Cardiac muscle cell (in vitro differentiated cells and primary cell): ENCODE data around the gene YWHAQ. TPM values are rescaled to one million over a fixed set of nuclear protein-coding genes. Genes with fewer than 3 reads are reported as not detected.
"Not testable (repeated sequence)": the region's sequence is repeated elsewhere in the genome, so short reads cannot be mapped to it uniquely, and the experiment has no call there.

Experiments used
- DNase-seq, 2 donors: peaks; one replicate each; pipeline versions ENCODE4 v3.0.0 to v3.0.0-alpha.2; 2010 to 2017; ENCODE audit warnings: low read depth in 1 of 2, low spot score in 1 of 2
- H3K27ac ChIP-seq: fragments of 200-600 bp; sonication (generic); 2 replicates; pipeline ENCODE4 v1.5.1; 2016
- H3K27me3 ChIP-seq: fragments of 200-600 bp; sonication (generic); 2 replicates; pipeline ENCODE4 v1.6.0; 2016; ENCODE audit warnings: control low read depth
- H3K36me3 ChIP-seq: fragments of 200-600 bp; sonication (generic); 2 replicates; pipeline ENCODE4 v1.5.1; 2016; ENCODE audit warnings: control low read depth
- H3K4me1 ChIP-seq: fragments of 200-600 bp; sonication (generic); 2 replicates; pipeline ENCODE4 v1.8.1; 2017; ENCODE audit warnings: low read depth, mild to moderate bottlenecking, mixed run types
- H3K4me3 ChIP-seq: fragments of 200-600 bp; sonication (generic); 2 replicates; pipeline ENCODE4 v1.5.1; 2016; ENCODE audit warnings: mild to moderate bottlenecking
- H3K9me3 ChIP-seq: fragments of 200-600 bp; sonication (generic); 2 replicates; pipeline ENCODE4 v1.5.1; 2017; ENCODE audit warnings: low read depth, mild to moderate bottlenecking, control low read depth
- CTCF ChIP-seq: IDR thresholded peaks from 2 replicates; pipeline ENCODE4 v1.5.1; 2012; ENCODE audit warnings: low read depth, mild to moderate bottlenecking, low read length
- polyA plus RNA-seq: library from polyadenylated mRNA; unstranded; fragments of >200 nt; fragmentation: Nextera tagmentation; extraction: Ambion mirVana; gene quantifications from 2 replicates; pipeline ENCODE4 v1.2.1, GENCODE V29; 2016
- total RNA-seq: library from RNA; depleted of rRNA; stranded (reverse); fragments of >200 nt; gene quantifications from 2 replicates; pipeline ENCODE4 v1.2.3, GENCODE V29; 2016

The YWHAQ gene
- total and polyA plus RNA-seq, 2 experiments from 2014 or later, result 240 to 455 TPM

- H3K36me3 ChIP-seq, result no peaks in the 10 kb centered on the region
- H3K9me3 ChIP-seq, result no peaks in the 10 kb centered on the region
- DNase-seq, result peak in 1 of 2 donors; percentile 89
- no peak overlapping the region for H3K4me3 ChIP-seq
- H3K27me3 ChIP-seq, result no peaks in the 10 kb centered on the region
- no peak overlapping the region for H3K27ac ChIP-seq
- peaks cover 14% of the 10 kb centered on the region for H3K4me1 ChIP-seq
- TF ChIP-seq CTCF, result no peak
Measured at GRCh38 chr2:9552219-9553178, 78.3 kb downstream of the YWHAQ start.

- not testable (repeated sequence) for H3K27ac ChIP-seq, H3K27me3 ChIP-seq, DNase-seq, H3K9me3 ChIP-seq, H3K36me3 ChIP-seq, H3K4me3 ChIP-seq
- H3K4me1 ChIP-seq, result peaks cover 14% of the 10 kb centered on the region
Measured at GRCh38 chr2:9550859-9551391, 79.9 kb downstream of the YWHAQ start.

- no peak for TF ChIP-seq CTCF
- H3K4me1 ChIP-seq, result peaks cover 14% of the 10 kb centered on the region
- no peaks in the 10 kb centered on the region for H3K9me3 ChIP-seq
Measured at GRCh38 chr2:9549420-9549819, 81.4 kb downstream of the YWHAQ start.

GRCh38 chr2:9548506-9548905 is 82.3 kb downstream of the YWHAQ start:
- TF ChIP-seq CTCF, result no peak
- Histone ChIP-seq H3K27ac (no peak overlapping the region), H3K9me3 (no peaks in the 10 kb centered on the region), H3K36me3 (no peaks in the 10 kb centered on the region), H3K4me1 (peaks cover 8% of the 10 kb centered on the region), H3K4me3 (no peak overlapping the region), H3K27me3 (no peaks in the 10 kb centered on the region)
- peak in 1 of 2 donors; percentile 32 for DNase-seq

More at GRCh38 chr2:9549420-9549819, 81.4 kb downstream of the YWHAQ start:
- Histone ChIP-seq H3K36me3 (no peaks in the 10 kb centered on the region), H3K27ac (no peak overlapping the region), H3K4me3 (no peak overlapping the region), H3K27me3 (no peaks in the 10 kb centered on the region)
- no peak for DNase-seq

GRCh38 chr2:9547262-9547991 is 83.4 kb downstream of the YWHAQ start:
- no peak for TF ChIP-seq CTCF
- no peaks in the 10 kb centered on the region for H3K27me3 ChIP-seq
- H3K4me3 ChIP-seq, result no peak overlapping the region
- no peaks in the 10 kb centered on the region for H3K36me3 ChIP-seq
- peak in 1 of 2 donors; percentile 36 for DNase-seq
- H3K9me3 ChIP-seq, result no peaks in the 10 kb centered on the region
- H3K4me1 ChIP-seq, result peaks cover 8% of the 10 kb centered on the region
- H3K27ac ChIP-seq, result no peak overlapping the region
